GM23338 (cell line): Measurements from ENCODE around the gene IQGAP2. TPM values are rescaled to one million over a fixed set of nuclear protein-coding genes. Genes with fewer than 3 reads are reported as not detected.

Experiments
- ATAC-seq: fragments of 200-7000 bp; cut with Tn5 transposase; 3 replicates; pipeline ENCODE4 v1.9.1; 2020
- DNase-seq: peaks from one replicate; pipeline ENCODE4 v3.0.0-alpha.2; 2015; ENCODE audit warnings: low spot score
- H2AFZ ChIP-seq: fragments of 200-600 bp; sonication (generic); 2 replicates; pipeline ENCODE4 v1.8.0; 2016; ENCODE audit warnings: antibody characterized with exemption, mild to moderate bottlenecking, moderate library complexity
- H3F3A ChIP-seq: fragments of 200-600 bp; sonication (generic); replicated peaks from 2 replicates; pipeline ENCODE4 v1.8.0; 2017; ENCODE audit warnings: antibody characterized with exemption, mixed run types, low read depth
- H3K27ac ChIP-seq: fragments of 200-600 bp; sonication (generic); 2 replicates; pipeline ENCODE4 v1.6.1; 2016; ENCODE audit warnings: low read depth
- H3K27me3 ChIP-seq: fragments of 200-600 bp; sonication (generic); 2 replicates; pipeline ENCODE4 v1.8.0; 2016; ENCODE audit warnings: mild to moderate bottlenecking, mixed run types, moderate library complexity; ENCODE audit not compliant: insufficient read depth
- H3K36me3 ChIP-seq: fragments of 200-600 bp; sonication (generic); 2 replicates; pipeline ENCODE4 v1.8.0; 2016; ENCODE audit warnings: mild to moderate bottlenecking; ENCODE audit not compliant: insufficient read depth
- H3K4me1 ChIP-seq: fragments of 200-600 bp; sonication (generic); 2 replicates; pipeline ENCODE4 v1.8.0; 2016; ENCODE audit warnings: mild to moderate bottlenecking, moderate library complexity; ENCODE audit not compliant: insufficient read depth
- H3K4me2 ChIP-seq: fragments of 200-600 bp; sonication (generic); 2 replicates; pipeline ENCODE4 v1.7.1; 2017; ENCODE audit warnings: mixed run types
- H3K4me3 ChIP-seq: fragments of 200-600 bp; sonication (generic); 2 replicates; pipeline ENCODE4 v1.6.1; 2016; ENCODE audit warnings: mixed run types
- H3K79me2 ChIP-seq: fragments of 200-600 bp; sonication (generic); replicated peaks from 2 replicates; pipeline ENCODE4 v1.8.0; 2017; ENCODE audit warnings: mild to moderate bottlenecking; ENCODE audit not compliant: insufficient read depth
- H3K9me2 ChIP-seq: fragments of 200-600 bp; sonication (generic); 2 replicates; pipeline ENCODE4 v1.8.0; 2017; ENCODE audit not compliant: insufficient read depth
- H4K20me1 ChIP-seq: fragments of 200-600 bp; sonication (generic); replicated peaks from 2 replicates; pipeline ENCODE4 v1.8.0; 2017; ENCODE audit warnings: mild to moderate bottlenecking; ENCODE audit not compliant: insufficient read depth
- H3K27ac Mint-ChIP-seq: 2 replicates; pipeline ENCODE4 v1.8.0; 2020; ENCODE audit warnings: inconsistent platforms, mild to moderate bottlenecking, moderate library complexity, mixed read lengths
- H3K27me3 Mint-ChIP-seq: 3 replicates; pipeline ENCODE4 v1.8.0; 2022; ENCODE audit warnings: low read depth, mild to moderate bottlenecking, moderate library complexity, mixed read lengths, inconsistent platforms; ENCODE audit not compliant: insufficient read depth, poor library complexity
- H3K36me3 Mint-ChIP-seq: 3 replicates; pipeline ENCODE4 v1.8.0; 2021; ENCODE audit warnings: low read depth, mild to moderate bottlenecking, inconsistent platforms, moderate library complexity, mixed read lengths
- H3K4me1 Mint-ChIP-seq: 3 replicates; pipeline ENCODE4 v1.8.0; 2020; ENCODE audit warnings: mild to moderate bottlenecking, inconsistent platforms, mixed read lengths
- H3K4me3 Mint-ChIP-seq: 3 replicates; pipeline ENCODE4 v1.8.0; 2021; ENCODE audit warnings: moderate library complexity, mild to moderate bottlenecking, inconsistent platforms, mixed read lengths
- H3K9me3 Mint-ChIP-seq: 3 replicates; pipeline ENCODE4 v1.8.0; 2020; ENCODE audit warnings: moderate library complexity, mild to moderate bottlenecking, inconsistent platforms, mixed read lengths
- CREB1 ChIP-seq: fragments of 250-450 bp; sonication (Bioruptor Pico); IDR thresholded peaks from 2 replicates; pipeline ENCODE4 v1.5.0; 2020; ENCODE audit warnings: low read depth, mild to moderate bottlenecking, moderate library complexity
- EZH2 ChIP-seq: fragments of 200-600 bp; sonication (generic); IDR thresholded peaks from one replicate; pipeline ENCODE4 v1.8.0; 2017; ENCODE audit warnings: antibody characterized with exemption, mild to moderate bottlenecking, low read depth; ENCODE audit not compliant: unreplicated experiment
- JUNB ChIP-seq: IDR thresholded peaks from one replicate; pipeline ENCODE4 v1.6.1; 2016; ENCODE audit warnings: antibody characterized with exemption; ENCODE audit not compliant: unreplicated experiment
- NANOG ChIP-seq: IDR thresholded peaks from 2 replicates; pipeline ENCODE4 v1.6.1; 2016; ENCODE audit warnings: antibody characterized with exemption, borderline replicate concordance
- POLR2AphosphoS5 ChIP-seq: IDR thresholded peaks from 2 replicates; pipeline ENCODE4 v1.6.1; 2016; ENCODE audit warnings: antibody characterized with exemption, low read depth
- STAT1 ChIP-seq: IDR thresholded peaks from one replicate; pipeline ENCODE4 v1.6.1; 2016; ENCODE audit warnings: antibody characterized with exemption; ENCODE audit not compliant: unreplicated experiment
- ZNF114 ChIP-seq: fragments of 250-450 bp; sonication (Bioruptor Pico); IDR thresholded peaks from 2 replicates; pipeline ENCODE4 v1.5.0; 2020; ENCODE audit warnings: mild to moderate bottlenecking, moderate library complexity
- ZNF331 ChIP-seq: fragments of 250-450 bp; sonication (Bioruptor Pico); IDR thresholded peaks from 2 replicates; pipeline ENCODE4 v1.5.0; 2020; ENCODE audit warnings: low read depth, mild to moderate bottlenecking, moderate library complexity
- polyA plus RNA-seq: library from polyadenylated mRNA; unstranded; fragments of >200 nt; fragmentation: Nextera tagmentation; extraction: Ambion mirVana; gene quantifications from 2 replicates; pipeline ENCODE4 v1.2.1, GENCODE V29; 2016
- total RNA-seq: library from RNA; depleted of rRNA; stranded (reverse); fragments of >200 nt; shearing (Covaris generic); gene quantifications from 2 replicates; pipeline ENCODE4 v1.2.3, GENCODE V29; 2014
- TF ChIP-seq, protein P1 (sequence below), 2 experiments: fragments of 200-600 bp in 1 of 2; sonication (generic) in 1 of 2; conservative IDR thresholded peaks; 2 replicates each; pipeline versions ENCODE4 v1.5.1 to v1.6.1; 2016 to 2017; ENCODE audit warnings: antibody characterized with exemption in 2 of 2, low read depth in 2 of 2, mild to moderate bottlenecking in 2 of 2, moderate library complexity in 1 of 2
- TF ChIP-seq, protein P2 (sequence below): fragments of 250-450 bp; sonication (Bioruptor Pico); IDR thresholded peaks from 2 replicates; pipeline ENCODE4 v1.5.0; 2020; ENCODE audit warnings: mild to moderate bottlenecking, moderate library complexity
- TF ChIP-seq, protein P3 (sequence below): IDR thresholded peaks from 2 replicates; pipeline ENCODE4 v1.6.1; 2016; ENCODE audit warnings: antibody characterized with exemption

The IQGAP2 gene
- total and polyA plus RNA-seq, 2 experiments from 2014 or later = 60.0 to 86.5 TPM

DNA sequence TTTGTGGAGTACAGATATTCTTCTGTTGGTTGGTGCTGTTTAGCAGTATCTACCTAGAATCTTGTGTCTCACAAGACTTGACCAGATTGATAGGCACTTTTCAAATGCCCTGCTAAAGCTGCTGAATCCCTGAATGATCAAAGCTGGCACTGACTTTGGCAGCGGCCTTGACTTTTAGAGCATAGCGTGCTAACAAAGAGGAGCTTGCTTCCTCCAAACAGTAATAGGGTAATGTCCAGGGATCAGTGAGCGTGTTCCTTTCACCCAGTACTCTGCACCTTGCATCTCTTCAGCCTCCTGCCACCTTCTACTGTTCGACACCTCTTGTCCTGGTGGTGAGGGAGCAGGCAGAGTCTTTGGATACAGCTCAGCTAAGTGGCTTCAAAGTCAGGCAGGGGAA lies 100.8 kb downstream of the IQGAP2 start:
- H3K4me3 ChIP-seq = no peak overlapping the region
- H3K4me1 ChIP-seq = peaks cover 29% of the 10 kb centered on the region
- H3K4me1 Mint-ChIP-seq = peaks cover 42% of the 10 kb centered on the region
- H3K27ac ChIP-seq = no peak overlapping the region
- peaks cover 2% of the 10 kb centered on the region; the same call in 2 of the 3 replicates for H3K9me3 Mint-ChIP-seq
- H3K27ac Mint-ChIP-seq = no peak overlapping the region
- H3K36me3 Mint-ChIP-seq = peaks cover 3% of the 10 kb centered on the region; the same call in 1 of the 3 replicates
- no peaks in the 10 kb centered on the region for H4K20me1 ChIP-seq
- H3K36me3 ChIP-seq = no peaks in the 10 kb centered on the region
- H3K27me3 Mint-ChIP-seq = peaks cover 6% of the 10 kb centered on the region
- no peak for DNase-seq
- H3F3A ChIP-seq = no peaks in the 10 kb centered on the region
- H3K4me2 ChIP-seq = no peak overlapping the region
- no peaks in the 10 kb centered on the region for H3K27me3 ChIP-seq
- TF ChIP-seq, protein P1, sequence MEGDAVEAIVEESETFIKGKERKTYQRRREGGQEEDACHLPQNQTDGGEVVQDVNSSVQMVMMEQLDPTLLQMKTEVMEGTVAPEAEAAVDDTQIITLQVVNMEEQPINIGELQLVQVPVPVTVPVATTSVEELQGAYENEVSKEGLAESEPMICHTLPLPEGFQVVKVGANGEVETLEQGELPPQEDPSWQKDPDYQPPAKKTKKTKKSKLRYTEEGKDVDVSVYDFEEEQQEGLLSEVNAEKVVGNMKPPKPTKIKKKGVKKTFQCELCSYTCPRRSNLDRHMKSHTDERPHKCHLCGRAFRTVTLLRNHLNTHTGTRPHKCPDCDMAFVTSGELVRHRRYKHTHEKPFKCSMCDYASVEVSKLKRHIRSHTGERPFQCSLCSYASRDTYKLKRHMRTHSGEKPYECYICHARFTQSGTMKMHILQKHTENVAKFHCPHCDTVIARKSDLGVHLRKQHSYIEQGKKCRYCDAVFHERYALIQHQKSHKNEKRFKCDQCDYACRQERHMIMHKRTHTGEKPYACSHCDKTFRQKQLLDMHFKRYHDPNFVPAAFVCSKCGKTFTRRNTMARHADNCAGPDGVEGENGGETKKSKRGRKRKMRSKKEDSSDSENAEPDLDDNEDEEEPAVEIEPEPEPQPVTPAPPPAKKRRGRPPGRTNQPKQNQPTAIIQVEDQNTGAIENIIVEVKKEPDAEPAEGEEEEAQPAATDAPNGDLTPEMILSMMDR (conservative IDR thresholded peaks at IDR 0.05; ENCODE audit: low read depth in 2 of 2) = no peak
- TF ChIP-seq ZNF331 (CRISPR knock-in tag) (no peak), NANOG (no peak), POLR2AphosphoS5 (no peak), EZH2 (no peak), JUNB (no peak), ZNF114 (CRISPR knock-in tag) (no peak), CREB1 (CRISPR knock-in tag) (no peak), STAT1 (no peak)
- TF ChIP-seq, protein P2, sequence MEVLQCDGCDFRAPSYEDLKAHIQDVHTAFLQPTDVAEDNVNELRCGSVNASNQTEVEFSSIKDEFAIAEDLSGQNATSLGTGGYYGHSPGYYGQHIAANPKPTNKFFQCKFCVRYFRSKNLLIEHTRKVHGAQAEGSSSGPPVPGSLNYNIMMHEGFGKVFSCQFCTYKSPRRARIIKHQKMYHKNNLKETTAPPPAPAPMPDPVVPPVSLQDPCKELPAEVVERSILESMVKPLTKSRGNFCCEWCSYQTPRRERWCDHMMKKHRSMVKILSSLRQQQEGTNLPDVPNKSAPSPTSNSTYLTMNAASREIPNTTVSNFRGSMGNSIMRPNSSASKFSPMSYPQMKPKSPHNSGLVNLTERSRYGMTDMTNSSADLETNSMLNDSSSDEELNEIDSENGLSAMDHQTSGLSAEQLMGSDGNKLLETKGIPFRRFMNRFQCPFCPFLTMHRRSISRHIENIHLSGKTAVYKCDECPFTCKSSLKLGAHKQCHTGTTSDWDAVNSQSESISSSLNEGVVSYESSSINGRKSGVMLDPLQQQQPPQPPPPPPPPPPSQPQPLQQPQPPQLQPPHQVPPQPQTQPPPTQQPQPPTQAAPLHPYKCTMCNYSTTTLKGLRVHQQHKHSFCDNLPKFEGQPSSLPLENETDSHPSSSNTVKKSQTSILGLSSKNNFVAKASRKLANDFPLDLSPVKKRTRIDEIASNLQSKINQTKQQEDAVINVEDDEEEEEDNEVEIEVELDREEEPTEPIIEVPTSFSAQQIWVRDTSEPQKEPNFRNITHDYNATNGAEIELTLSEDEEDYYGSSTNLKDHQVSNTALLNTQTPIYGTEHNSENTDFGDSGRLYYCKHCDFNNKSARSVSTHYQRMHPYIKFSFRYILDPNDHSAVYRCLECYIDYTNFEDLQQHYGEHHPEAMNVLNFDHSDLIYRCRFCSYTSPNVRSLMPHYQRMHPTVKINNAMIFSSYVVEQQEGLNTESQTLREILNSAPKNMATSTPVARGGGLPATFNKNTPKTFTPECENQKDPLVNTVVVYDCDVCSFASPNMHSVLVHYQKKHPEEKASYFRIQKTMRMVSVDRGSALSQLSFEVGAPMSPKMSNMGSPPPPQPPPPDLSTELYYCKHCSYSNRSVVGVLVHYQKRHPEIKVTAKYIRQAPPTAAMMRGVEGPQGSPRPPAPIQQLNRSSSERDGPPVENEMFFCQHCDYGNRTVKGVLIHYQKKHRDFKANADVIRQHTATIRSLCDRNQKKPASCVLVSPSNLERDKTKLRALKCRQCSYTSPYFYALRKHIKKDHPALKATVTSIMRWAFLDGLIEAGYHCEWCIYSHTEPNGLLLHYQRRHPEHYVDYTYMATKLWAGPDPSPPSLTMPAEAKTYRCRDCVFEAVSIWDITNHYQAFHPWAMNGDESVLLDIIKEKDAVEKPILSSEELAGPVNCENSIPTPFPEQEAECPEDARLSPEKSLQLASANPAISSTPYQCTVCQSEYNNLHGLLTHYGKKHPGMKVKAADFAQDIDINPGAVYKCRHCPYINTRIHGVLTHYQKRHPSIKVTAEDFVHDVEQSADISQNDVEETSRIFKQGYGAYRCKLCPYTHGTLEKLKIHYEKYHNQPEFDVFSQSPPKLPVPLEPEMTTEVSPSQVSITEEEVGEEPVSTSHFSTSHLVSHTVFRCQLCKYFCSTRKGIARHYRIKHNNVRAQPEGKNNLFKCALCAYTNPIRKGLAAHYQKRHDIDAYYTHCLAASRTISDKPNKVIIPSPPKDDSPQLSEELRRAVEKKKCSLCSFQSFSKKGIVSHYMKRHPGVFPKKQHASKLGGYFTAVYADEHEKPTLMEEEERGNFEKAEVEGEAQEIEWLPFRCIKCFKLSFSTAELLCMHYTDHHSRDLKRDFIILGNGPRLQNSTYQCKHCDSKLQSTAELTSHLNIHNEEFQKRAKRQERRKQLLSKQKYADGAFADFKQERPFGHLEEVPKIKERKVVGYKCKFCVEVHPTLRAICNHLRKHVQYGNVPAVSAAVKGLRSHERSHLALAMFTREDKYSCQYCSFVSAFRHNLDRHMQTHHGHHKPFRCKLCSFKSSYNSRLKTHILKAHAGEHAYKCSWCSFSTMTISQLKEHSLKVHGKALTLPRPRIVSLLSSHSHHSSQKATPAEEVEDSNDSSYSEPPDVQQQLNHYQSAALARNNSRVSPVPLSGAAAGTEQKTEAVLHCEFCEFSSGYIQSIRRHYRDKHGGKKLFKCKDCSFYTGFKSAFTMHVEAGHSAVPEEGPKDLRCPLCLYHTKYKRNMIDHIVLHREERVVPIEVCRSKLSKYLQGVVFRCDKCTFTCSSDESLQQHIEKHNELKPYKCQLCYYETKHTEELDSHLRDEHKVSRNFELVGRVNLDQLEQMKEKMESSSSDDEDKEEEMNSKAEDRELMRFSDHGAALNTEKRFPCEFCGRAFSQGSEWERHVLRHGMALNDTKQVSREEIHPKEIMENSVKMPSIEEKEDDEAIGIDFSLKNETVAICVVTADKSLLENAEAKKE (CRISPR knock-in tag) = no peak
- TF ChIP-seq, protein P3, sequence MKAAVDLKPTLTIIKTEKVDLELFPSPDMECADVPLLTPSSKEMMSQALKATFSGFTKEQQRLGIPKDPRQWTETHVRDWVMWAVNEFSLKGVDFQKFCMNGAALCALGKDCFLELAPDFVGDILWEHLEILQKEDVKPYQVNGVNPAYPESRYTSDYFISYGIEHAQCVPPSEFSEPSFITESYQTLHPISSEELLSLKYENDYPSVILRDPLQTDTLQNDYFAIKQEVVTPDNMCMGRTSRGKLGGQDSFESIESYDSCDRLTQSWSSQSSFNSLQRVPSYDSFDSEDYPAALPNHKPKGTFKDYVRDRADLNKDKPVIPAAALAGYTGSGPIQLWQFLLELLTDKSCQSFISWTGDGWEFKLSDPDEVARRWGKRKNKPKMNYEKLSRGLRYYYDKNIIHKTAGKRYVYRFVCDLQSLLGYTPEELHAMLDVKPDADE = no peak
- no peak overlapping the region for H3K4me3 Mint-ChIP-seq
- H3K79me2 ChIP-seq = 0 out of 2 replicates have a peak, but pooled peaks cover 6% of the 10 kb centered on the region
- no peaks in the 10 kb centered on the region for H3K9me2 ChIP-seq
- ATAC-seq = no peak
- no peak overlapping the region for H2AFZ ChIP-seq
